ENCODE results near the gene HOXD9.
A peak's percentile ranks its signal among the peaks of the same experiment; 100 is the strongest.

HOXD9 gene

GRCh38 chr2:176084611-176085119, 37.9 kb upstream of the HOXD9 start:
- TF ChIP-seq MYC (IDR thresholded peaks at IDR 0.05; ENCODE audit: low read depth, low read length) (no peak), POLR2A (IDR thresholded peaks at IDR 0.05; ENCODE audit: extremely low read depth, insufficient read length) (no peak), MAX (IDR thresholded peaks at IDR 0.05; ENCODE audit: low read depth, low read length) (no peak)
- no peak for DNase-seq (ENCODE audit: low read depth)
- peak overlapping the region; percentile 42 for H3K4me3 ChIP-seq (ENCODE audit: low read depth, low read length)

GRCh38 chr2:176085120-176085788, 37.3 kb upstream of the HOXD9 start:
- TF ChIP-seq MYC (IDR thresholded peaks at IDR 0.05; ENCODE audit: low read depth, low read length) (no peak), MAX (IDR thresholded peaks at IDR 0.05; ENCODE audit: low read depth, low read length) (no peak), POLR2A (IDR thresholded peaks at IDR 0.05; ENCODE audit: extremely low read depth, insufficient read length) (no peak), CTCF (IDR thresholded peaks at IDR 0.05; ENCODE audit: low read depth, low read length) (no peak)
- peak overlapping the region; percentile 42 for H3K4me3 ChIP-seq (ENCODE audit: low read depth, low read length)
- DNase-seq (ENCODE audit: low read depth): no peak

GRCh38 chr2:176085861-176086771, 36.4 kb upstream of the HOXD9 start:
- H3K4me3 ChIP-seq (ENCODE audit: low read depth, low read length): peak overlapping the region; percentile 42
- TF ChIP-seq MAX (IDR thresholded peaks at IDR 0.05; ENCODE audit: low read depth, low read length) (no peak), CTCF (IDR thresholded peaks at IDR 0.05; ENCODE audit: low read depth, low read length) (peak; percentile 58), MYC (IDR thresholded peaks at IDR 0.05; ENCODE audit: low read depth, low read length) (no peak), POLR2A (IDR thresholded peaks at IDR 0.05; ENCODE audit: extremely low read depth, insufficient read length) (no peak)
- DNase-seq (ENCODE audit: low read depth): peak; percentile 80

GRCh38 chr2:176087330-176088047, 35.0 kb upstream of the HOXD9 start:
- H3K4me3 ChIP-seq (ENCODE audit: low read depth, low read length): no peak overlapping the region
- TF ChIP-seq MYC (IDR thresholded peaks at IDR 0.05; ENCODE audit: low read depth, low read length) (no peak), POLR2A (IDR thresholded peaks at IDR 0.05; ENCODE audit: extremely low read depth, insufficient read length) (no peak), CTCF (IDR thresholded peaks at IDR 0.05; ENCODE audit: low read depth, low read length) (no peak), MAX (IDR thresholded peaks at IDR 0.05; ENCODE audit: low read depth, low read length) (no peak)
- DNase-seq (ENCODE audit: low read depth): no peak

- H3K4me3 ChIP-seq (ENCODE audit: low read depth, low read length): no peak overlapping the region
- peak; percentile 78 for DNase-seq (ENCODE audit: low read depth)
- TF ChIP-seq MAX (IDR thresholded peaks at IDR 0.05; ENCODE audit: low read depth, low read length) (0 out of 2 replicates have a peak, but pooled peaks have one; percentile 12), MYC (IDR thresholded peaks at IDR 0.05; ENCODE audit: low read depth, low read length) (no peak), POLR2A (IDR thresholded peaks at IDR 0.05; ENCODE audit: extremely low read depth, insufficient read length) (no peak), CTCF (IDR thresholded peaks at IDR 0.05; ENCODE audit: low read depth, low read length) (peak; percentile 73)
These were observed 34.2 kb upstream of the HOXD9 start for GRCh38 chr2:176088048-176088936.
